PFSK-1 (cell line): ENCODE results near the gene PEAR1.

Experiments
- FOXP2 ChIP-seq: optimal IDR thresholded peaks from 2 replicates; pipeline ENCODE3; 2011; ENCODE audit warnings: borderline replicate concordance, control low read depth, inconsistent platforms; ENCODE audit not compliant: insufficient read depth; ENCODE audit errors: extremely low read length, extremely low read depth
- POLR2AphosphoS5 ChIP-seq: IDR thresholded peaks from 2 replicates; pipeline ENCODE4 v1.6.1; 2012; ENCODE audit warnings: low read depth, mild to moderate bottlenecking, control low read depth, low read length, moderate library complexity
- REST ChIP-seq, 2 experiments: IDR thresholded peaks; 2 replicates each; pipeline versions ENCODE4 v1.6.1 to v1.8.0; 2011 to 2012; ENCODE audit warnings: low read depth in 2 of 2, low read length in 2 of 2, control low read depth in 1 of 2, inconsistent platforms in 1 of 2, mild to moderate bottlenecking in 1 of 2, moderate library complexity in 1 of 2; ENCODE audit not compliant: insufficient read depth in 1 of 2
- SIN3A ChIP-seq: IDR thresholded peaks from 2 replicates; pipeline ENCODE4 v1.6.1; 2012; ENCODE audit warnings: mild to moderate bottlenecking, low read length, moderate library complexity, borderline replicate concordance; ENCODE audit not compliant: insufficient read depth
- TAF1 ChIP-seq: IDR thresholded peaks from 2 replicates; pipeline ENCODE4 v1.6.1; 2012; ENCODE audit warnings: low read length, control low read depth, borderline replicate concordance; ENCODE audit not compliant: insufficient read depth

Gene PEAR1

DNA sequence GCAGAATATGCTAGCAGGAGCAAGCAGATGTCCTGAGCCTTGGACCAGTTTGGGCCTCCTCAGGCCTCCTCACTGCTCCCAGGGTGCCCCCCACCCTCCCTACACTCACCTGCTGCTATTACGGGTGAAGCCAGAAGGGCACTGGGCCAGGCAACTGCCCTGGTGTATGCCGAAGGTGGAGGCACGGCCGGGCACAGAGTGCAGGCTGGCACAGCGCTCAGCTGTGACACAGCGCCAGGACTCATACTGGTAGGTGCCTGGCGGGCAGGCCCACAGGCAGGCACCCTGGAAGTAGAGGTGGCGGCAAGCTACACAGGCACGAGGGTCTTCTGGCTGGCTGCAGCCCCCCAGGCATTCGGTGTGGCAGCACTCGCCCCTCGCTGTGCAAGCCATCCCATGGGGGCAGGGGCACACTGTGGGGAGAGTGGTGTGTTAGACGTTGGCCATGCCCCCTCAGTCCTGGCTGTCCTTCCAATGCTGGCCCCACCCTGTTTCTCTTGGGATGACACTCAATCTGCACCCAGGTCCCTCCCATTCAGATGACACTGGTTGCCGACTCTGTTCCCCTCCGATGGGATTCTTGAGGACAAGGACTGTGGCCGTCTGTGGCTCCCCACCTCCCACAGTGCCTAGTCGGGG, 41.6 kb upstream of the PEAR1 start:
- TF ChIP-seq FOXP2 (no peak), REST (IDR thresholded peaks at IDR 0.05; ENCODE audit: insufficient read depth in 1 of 2, low read depth in 2 of 2, low read length in 2 of 2) (no peak), POLR2AphosphoS5 (no peak), TAF1 (no peak), SIN3A (no peak)

GRCh38 chr1:156852418-156852874, 41.1 kb upstream of the PEAR1 start:
- TF ChIP-seq REST (IDR thresholded peaks at IDR 0.05; ENCODE audit: insufficient read depth in 1 of 2, low read depth in 2 of 2, low read length in 2 of 2) (no peak), POLR2AphosphoS5 (no peak), FOXP2 (no peak), TAF1 (no peak)

DNA sequence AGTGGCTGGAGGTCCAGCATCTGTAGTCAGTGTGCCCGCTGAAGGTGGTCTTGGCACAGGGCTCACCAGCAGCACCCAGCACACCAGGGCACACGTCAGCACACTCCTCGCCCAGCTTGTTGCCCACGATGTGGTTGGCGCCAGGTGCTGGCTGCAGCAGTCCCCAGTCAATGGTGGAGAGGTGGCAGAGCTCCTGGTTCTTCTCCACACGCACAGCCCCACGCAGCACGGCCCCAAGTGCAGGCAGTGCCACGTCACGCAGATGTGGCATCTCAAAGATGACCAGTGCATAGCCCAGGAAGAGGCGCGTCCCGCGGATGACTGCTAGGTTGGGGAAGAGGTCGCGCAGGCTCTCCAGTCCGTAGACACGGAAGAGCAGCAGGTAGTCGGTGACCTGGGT, 39.8 kb upstream of the PEAR1 start:
- TF ChIP-seq TAF1: no peak
- TF ChIP-seq REST (IDR thresholded peaks at IDR 0.05; ENCODE audit: insufficient read depth in 1 of 2, low read depth in 2 of 2, low read length in 2 of 2): no peak
- TF ChIP-seq POLR2AphosphoS5: no peak
- TF ChIP-seq FOXP2: no peak
- TF ChIP-seq SIN3A: no peak

DNA sequence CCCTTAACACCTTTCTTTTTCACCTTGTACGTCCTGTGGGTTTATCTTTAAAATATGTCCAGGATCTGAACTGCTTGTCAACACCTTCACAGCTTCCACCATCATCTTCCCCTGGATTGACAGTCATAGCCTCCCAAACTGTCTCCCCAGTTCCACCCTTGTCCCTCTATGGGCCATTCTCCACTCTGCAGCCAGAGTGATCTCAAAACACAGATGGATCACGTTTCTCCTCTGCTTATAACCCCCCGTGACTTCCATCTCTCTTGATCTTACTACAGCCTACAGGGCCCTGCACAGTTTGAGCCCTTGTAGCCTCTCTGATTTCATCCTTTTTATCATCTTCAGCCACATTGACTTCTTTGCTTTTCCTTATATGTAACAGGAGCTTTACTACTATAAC, 38.9 kb upstream of the PEAR1 start:
- TF ChIP-seq SIN3A (no peak), TAF1 (no peak), FOXP2 (no peak)

DNA sequence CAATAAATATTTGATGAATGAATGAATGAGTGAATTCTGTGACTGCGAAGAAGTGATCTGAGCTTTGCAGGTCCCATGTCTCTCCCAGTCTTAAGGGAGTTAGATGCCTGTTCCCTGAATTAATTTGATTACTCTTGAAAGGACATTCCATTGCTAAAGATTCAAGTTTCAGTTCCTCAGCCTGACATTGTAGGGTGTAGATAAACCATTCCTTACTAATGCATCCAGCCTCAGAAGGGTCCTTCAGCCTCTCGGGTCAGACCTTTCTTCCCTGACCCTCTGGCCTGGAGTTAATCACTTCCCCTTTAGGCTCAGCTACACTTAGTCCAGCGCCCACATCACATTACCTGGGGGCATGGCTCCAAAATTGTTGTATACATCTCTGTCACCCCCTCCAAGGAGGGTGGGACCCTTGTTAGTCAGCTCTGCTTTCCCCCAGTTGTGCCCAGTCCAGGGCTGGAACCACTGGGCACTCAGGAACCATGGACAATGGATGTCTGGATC, 37.2 kb upstream of the PEAR1 start:
- TF ChIP-seq SIN3A (no peak), REST (IDR thresholded peaks at IDR 0.05; ENCODE audit: insufficient read depth in 1 of 2, low read depth in 2 of 2, low read length in 2 of 2) (no peak), TAF1 (no peak), POLR2AphosphoS5 (no peak), FOXP2 (no peak)
